Right lobe of liver (tissue), 6 donors: ENCODE measurements around the gene MAP3K14. TPM values are rescaled to one million over a fixed set of nuclear protein-coding genes. Genes with fewer than 3 reads are reported as not detected.
A peak's percentile ranks its signal among the peaks of the same experiment; 100 is the strongest.

Source experiments
- ATAC-seq, 4 donors: fragments of 200-7000 bp; cut with Tn5 transposase; one replicate each; pipeline ENCODE4 v1.9.1; 2020; ENCODE audit warnings: mild to moderate bottlenecking in 4 of 4, moderate library complexity in 4 of 4
- DNase-seq, 3 donors: peaks; one replicate each; pipeline ENCODE4 v3.0.0-alpha.2; 2020
- H3K27ac ChIP-seq, 3 donors: fragments of 200-600 bp; one replicate each; pipeline ENCODE4 v1.8.0; 2022
- H3K27me3 ChIP-seq, 2 donors: fragments of 200-600 bp; one replicate each; pipeline ENCODE4 v1.8.0; 2022
- H3K36me3 ChIP-seq, 4 donors: fragments of 200-600 bp; sonication (generic) in 1 of 4; one replicate each; pipeline versions ENCODE4 v1.5.1 to v1.8.0; 2017 to 2022; ENCODE audit warnings: control low read depth in 1 of 4
- H3K4me1 ChIP-seq, 4 donors: fragments of 200-600 bp; sonication (generic) in 1 of 4; one replicate each; pipeline versions ENCODE4 v1.5.1 to v1.8.0; 2017 to 2022; ENCODE audit warnings: control low read depth in 1 of 4
- H3K4me3 ChIP-seq, 3 donors: fragments of 200-600 bp; one replicate each; pipeline ENCODE4 v1.8.0; 2022
- H3K9me3 ChIP-seq, 4 donors: fragments of 200-600 bp; sonication (generic) in 1 of 4; one replicate each; pipeline versions ENCODE4 v1.5.1 to v1.8.0; 2017 to 2022; ENCODE audit warnings: control low read depth in 1 of 4
- POLR2A ChIP-seq: fragments of 450-650 bp; IDR thresholded peaks from one replicate; pipeline ENCODE4 v1.6.1; 2017; ENCODE audit warnings: antibody characterized with exemption, mild to moderate bottlenecking
- WGBS: methylation state at CpG from one replicate; pipeline ENCODE4 v1.1.6; 2018; ENCODE audit warnings: low coverage, low lambda C conversion rate; ENCODE audit not compliant: insufficient coverage; ENCODE audit errors: missing lambda C conversion rate; 5-methylcytosine and 5-hydroxymethylcytosine counted together
- intact Hi-C, 2 donors: fragments of 100-400 bp; cut with DNase I; formaldehyde crosslinking; loops; one replicate each; pipeline versions ENCODE4 v1.11.2 to v1.14.1; 2022
- total RNA-seq, 6 experiments: library from RNA; depleted of rRNA in 2 of 6; stranded (reverse); fragments of >200 nt in 2 of 6; fragmentation: NEBNext Ultra II Directional in 3 of 6; extraction: Animal tissue kit (Norgen Biotek cat#: 25700) in 3 of 6; gene quantifications; one replicate each; pipeline versions ENCODE4 v1.1.0 to v1.2.4, GENCODE V29; 2016 to 2023
- TF ChIP-seq, protein P1 (sequence below), 4 donors: fragments of 200-600 bp in 3 of 4; fragments of 450-650 bp in 1 of 4; IDR thresholded peaks; one replicate each; pipeline versions ENCODE4 v1.5.1 to v1.8.0; 2016 to 2022; ENCODE audit warnings: antibody characterized with exemption in 4 of 4, mild to moderate bottlenecking in 2 of 4
- donor health status: DM: no; HTN: yes; CAD: no.
- donor health status: DM: no; HTN: no; CAD: no.
- donor health status: DM: no; HTN: no; CAD: no.
- donor health status: DM: no; HTN: yes; CAD: no.
- donor health status: DM: no; HTN: yes; CAD: no.

The MAP3K14 gene
- total RNA-seq, 6 experiments from 2014 or later: 4.8 to 7.8 (median 6.3) TPM

DNA sequence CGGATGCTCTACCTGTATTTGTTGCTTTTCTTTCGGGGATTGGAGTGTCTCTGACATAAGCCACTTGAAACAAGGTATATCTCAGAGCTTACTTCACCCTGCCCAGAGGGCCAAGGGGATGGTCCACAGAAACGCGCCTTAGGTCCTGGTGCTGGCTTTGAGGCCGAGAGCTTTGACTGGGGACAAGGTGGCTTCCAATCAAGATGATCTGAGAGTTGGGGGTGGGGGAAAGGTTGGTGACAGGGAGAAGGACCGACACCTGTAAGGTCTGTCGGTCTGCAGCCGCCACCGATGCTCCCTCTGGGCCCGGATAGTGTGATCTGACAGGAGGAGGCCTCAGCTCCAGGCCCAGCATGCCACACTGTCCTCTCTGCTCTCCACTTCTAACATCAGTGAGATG lies 33.1 kb downstream of the MAP3K14 start:
- Histone ChIP-seq H3K27me3 (no peaks in the 10 kb centered on the region), H3K4me3 (no peak overlapping the region), H3K27ac (no peak overlapping the region), H3K36me3 (peaks cover 0 to 45% (median 20%) of the 10 kb centered on the region in 4 donors), H3K9me3 (no peaks in the 10 kb centered on the region), H3K4me1 (peaks cover 0 to 18% (median 6%) of the 10 kb centered on the region in 4 donors)
- no peak for TF ChIP-seq POLR2A
- TF ChIP-seq, protein P1, sequence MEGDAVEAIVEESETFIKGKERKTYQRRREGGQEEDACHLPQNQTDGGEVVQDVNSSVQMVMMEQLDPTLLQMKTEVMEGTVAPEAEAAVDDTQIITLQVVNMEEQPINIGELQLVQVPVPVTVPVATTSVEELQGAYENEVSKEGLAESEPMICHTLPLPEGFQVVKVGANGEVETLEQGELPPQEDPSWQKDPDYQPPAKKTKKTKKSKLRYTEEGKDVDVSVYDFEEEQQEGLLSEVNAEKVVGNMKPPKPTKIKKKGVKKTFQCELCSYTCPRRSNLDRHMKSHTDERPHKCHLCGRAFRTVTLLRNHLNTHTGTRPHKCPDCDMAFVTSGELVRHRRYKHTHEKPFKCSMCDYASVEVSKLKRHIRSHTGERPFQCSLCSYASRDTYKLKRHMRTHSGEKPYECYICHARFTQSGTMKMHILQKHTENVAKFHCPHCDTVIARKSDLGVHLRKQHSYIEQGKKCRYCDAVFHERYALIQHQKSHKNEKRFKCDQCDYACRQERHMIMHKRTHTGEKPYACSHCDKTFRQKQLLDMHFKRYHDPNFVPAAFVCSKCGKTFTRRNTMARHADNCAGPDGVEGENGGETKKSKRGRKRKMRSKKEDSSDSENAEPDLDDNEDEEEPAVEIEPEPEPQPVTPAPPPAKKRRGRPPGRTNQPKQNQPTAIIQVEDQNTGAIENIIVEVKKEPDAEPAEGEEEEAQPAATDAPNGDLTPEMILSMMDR (IDR thresholded peaks at IDR 0.05): no peak
- WGBS: 94% methylated on average over 3 of the region's 10 CpGs
- intact Hi-C loops: loop anchor here in 1 of 2 donors (5.0 kb wide), 1 partner anchor 94 kb away; no protein-coding TSS in a partner anchor
- DNase-seq (no peak), ATAC-seq (no peak)

DNA sequence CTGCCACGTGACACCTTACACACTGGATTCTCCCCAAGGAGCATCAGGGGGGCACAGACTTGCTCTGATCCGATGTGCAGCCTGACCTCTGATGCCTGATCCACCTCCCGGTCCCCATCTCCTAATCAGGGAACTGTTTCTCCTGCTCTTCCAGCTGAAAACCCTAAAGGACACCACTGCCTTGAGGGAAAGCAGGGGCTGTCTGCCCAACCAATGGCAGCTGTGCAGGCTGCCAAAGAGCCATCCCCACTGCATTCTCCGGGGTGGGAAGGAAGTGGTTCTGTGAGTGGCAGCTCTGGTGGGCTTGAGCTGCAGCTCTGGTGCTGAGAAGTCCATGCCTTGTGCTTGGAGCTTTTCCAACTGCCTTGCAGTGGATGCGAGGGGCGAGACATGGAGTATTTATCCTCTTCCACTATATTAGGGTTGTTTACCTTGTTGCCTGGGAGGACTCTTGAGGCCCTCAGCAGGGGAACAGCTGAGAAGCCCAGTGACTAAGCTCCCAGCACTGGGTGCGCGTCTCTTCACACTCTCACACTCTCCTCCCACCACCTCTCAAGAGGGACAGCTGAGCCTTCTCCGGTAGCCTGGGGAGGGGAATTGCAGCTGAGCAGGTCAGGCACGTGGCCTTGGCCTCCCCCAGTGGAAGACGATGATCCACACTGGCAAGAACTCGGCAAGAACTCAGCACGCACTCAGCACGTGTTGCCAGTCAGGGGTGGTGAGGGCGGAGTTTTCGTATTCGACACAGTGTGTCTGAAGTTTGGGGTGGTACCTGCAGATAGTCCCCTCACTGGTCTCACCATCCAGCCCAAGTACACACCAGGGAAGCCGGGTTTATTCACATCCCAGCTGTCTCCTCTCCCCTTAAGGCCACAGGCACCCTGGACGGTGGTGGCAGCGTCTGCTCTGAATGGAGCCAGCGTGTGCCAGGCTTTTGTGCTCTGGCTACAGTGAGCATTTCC lies 33.9 kb downstream of the MAP3K14 start:
- intact Hi-C loops: loop anchor here in 1 of 2 donors (5.0 kb wide), 1 partner anchor 94 kb away; no protein-coding TSS in a partner anchor
- no peak for ATAC-seq
- TF ChIP-seq, protein P1 (IDR thresholded peaks at IDR 0.05): no peak
- no peak for TF ChIP-seq POLR2A
- H3K4me3 ChIP-seq: no peak overlapping the region
- H3K27ac ChIP-seq: no peak overlapping the region
- 67% methylated on average over 8 of the region's 21 CpGs for WGBS
- H3K9me3 ChIP-seq: no peaks in the 10 kb centered on the region
- H3K36me3 ChIP-seq: peaks cover 0 to 45% (median 20%) of the 10 kb centered on the region in 4 donors
- H3K4me1 ChIP-seq: peaks cover 0 to 20% (median 7%) of the 10 kb centered on the region in 4 donors
- no peaks in the 10 kb centered on the region for H3K27me3 ChIP-seq
- no peak for DNase-seq

DNA sequence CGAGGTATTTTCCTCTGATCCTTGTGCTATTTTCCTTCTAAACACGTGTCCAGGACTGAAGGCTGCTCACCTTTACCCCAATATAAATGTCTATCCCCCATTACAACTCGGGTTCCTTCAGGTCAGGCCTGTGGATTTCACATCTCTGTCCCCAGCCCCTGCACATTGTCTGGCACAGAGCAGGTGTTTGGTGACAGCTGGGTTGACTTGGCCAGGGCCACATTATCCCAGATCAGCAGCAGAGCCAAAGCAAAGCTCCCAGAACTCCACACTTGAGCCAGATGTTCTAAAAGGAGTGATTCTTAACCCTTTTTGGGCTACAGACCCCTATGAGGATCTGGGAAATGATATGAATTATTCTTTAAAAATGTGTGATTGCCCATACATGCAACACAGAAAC lies 36.9 kb downstream of the MAP3K14 start:
- intact Hi-C loops: loop anchor here in 1 of 2 donors (5.0 kb wide), 1 partner anchor 97 kb away; no protein-coding TSS in a partner anchor
- ATAC-seq: no peak
- H3K36me3 ChIP-seq: peaks cover 0 to 21% (median 8%) of the 10 kb centered on the region in 4 donors
- DNase-seq: no peak
- no peak overlapping the region for H3K27ac ChIP-seq
- peaks cover 0 to 33% (median 11%) of the 10 kb centered on the region in 4 donors for H3K4me1 ChIP-seq
- no peaks in the 10 kb centered on the region for H3K27me3 ChIP-seq
- 52% methylated on average over 3 of the region's 3 CpGs for WGBS
- H3K4me3 ChIP-seq: no peak overlapping the region
- no peaks in the 10 kb centered on the region for H3K9me3 ChIP-seq
- TF ChIP-seq, protein P1 (IDR thresholded peaks at IDR 0.05): no peak
- TF ChIP-seq POLR2A: no peak

DNA sequence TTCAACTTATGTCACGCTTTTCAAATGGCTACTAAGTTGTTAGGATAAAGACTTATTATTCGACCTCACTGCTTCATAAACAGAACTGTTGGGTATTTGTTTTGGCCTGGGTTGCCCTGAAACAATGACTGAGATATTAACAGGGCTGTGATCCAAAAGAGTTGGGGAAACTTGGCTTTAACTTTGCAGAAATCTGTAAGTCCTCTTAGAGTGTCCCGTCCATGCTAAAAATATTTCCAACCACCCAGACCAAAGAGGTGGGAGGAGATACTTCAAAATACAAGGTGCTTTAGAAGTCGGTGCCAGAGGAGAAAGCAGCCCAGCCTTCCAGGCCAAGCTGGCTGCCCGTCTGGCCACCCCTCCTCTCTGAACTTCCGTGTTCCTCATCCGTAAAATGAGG lies 38.8 kb downstream of the MAP3K14 start:
- Histone ChIP-seq H3K9me3 (no peaks in the 10 kb centered on the region), H3K36me3 (peaks cover 0 to 10% (median 2%) of the 10 kb centered on the region in 4 donors), H3K27ac (peak overlapping the region; percentile 36 to 56 (median 48)), H3K27me3 (no peaks in the 10 kb centered on the region), H3K4me3 (no peak overlapping the region), H3K4me1 (peaks cover 0 to 42% (median 20%) of the 10 kb centered on the region in 4 donors)
- peak in 3 of 4 donors; percentile 4 to 25 (median 10) for ATAC-seq
- TF ChIP-seq, protein P1 (IDR thresholded peaks at IDR 0.05): no peak
- no peak for TF ChIP-seq POLR2A
- intact Hi-C loops: no loop called here
- DNase-seq: no peak
- 23% methylated on average over 6 of the region's 7 CpGs for WGBS
